GM21360 (cell line): ENCODE measurements around the gene LAYN.

Source experiments
- ATAC-seq: cut with Tn5 transposase; IDR thresholded peaks from one replicate; pipeline ENCODE4 v1.9.1; 2021; ENCODE audit warnings: mild to moderate bottlenecking, moderate library complexity; ENCODE audit not compliant: unreplicated experiment

LAYN gene, protein sequence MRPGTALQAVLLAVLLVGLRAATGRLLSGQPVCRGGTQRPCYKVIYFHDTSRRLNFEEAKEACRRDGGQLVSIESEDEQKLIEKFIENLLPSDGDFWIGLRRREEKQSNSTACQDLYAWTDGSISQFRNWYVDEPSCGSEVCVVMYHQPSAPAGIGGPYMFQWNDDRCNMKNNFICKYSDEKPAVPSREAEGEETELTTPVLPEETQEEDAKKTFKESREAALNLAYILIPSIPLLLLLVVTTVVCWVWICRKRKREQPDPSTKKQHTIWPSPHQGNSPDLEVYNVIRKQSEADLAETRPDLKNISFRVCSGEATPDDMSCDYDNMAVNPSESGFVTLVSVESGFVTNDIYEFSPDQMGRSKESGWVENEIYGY

DNA sequence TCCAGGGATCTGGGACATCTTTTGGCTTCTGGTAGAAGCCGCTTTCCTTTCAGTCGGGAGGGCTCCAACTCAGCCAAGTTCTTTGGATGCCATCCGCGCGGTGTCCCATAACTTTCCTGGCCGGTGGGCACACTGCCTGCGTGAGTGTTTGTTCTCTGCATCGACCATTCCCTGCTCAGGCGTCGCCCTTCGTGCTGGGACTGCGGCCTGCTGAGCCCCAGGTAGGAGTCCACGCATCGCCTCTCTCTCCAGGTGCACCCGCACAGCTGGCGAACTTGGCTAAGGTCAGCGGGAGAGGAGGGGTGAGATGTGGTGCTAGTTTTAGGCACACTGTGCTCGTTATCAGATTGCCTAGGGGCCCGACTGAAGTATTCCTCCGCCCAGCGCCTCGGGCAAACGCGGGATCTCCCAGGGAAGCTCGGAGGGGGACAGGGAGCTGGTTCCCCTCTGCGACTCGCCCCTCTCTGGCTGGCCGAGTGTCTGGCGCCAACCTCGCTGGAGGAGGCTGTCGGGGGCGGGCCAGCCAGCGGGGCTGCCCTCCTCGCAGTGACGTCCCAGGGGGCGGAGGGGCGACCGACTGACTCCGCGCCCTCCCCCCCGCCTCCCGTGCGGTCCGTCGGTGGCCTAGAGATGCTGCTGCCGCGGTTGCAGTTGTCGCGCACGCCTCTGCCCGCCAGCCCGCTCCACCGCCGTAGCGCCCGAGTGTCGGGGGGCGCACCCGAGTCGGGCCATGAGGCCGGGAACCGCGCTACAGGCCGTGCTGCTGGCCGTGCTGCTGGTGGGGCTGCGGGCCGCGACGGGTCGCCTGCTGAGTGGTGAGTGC, at the start of gene LAYN:
LAYN (plus strand) TSS at position 607 of the 823 bp plus-strand sequence; CDS start at position 731, 124 bp downstream.
- no peak for ATAC-seq

DNA sequence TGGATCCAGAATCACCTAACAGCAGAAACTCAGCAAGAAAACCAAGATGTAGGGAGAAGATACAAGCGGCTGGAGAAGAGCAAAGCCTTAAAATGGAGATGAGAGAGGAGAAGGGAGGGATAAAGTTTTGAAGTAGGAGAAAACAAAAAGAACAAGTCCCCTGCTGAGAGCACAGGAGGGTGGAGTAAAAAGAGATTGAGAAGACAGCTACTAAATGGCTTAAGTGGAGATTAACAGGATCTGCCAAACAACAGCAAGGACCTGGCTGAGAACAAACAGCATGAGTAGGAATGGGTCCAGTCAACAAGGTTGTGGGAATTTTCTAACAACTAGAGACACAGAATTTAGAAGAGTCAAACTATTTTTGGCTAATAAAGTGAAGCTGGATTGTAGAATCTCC, 46.5 kb upstream of the LAYN start:
- no peak for ATAC-seq

DNA sequence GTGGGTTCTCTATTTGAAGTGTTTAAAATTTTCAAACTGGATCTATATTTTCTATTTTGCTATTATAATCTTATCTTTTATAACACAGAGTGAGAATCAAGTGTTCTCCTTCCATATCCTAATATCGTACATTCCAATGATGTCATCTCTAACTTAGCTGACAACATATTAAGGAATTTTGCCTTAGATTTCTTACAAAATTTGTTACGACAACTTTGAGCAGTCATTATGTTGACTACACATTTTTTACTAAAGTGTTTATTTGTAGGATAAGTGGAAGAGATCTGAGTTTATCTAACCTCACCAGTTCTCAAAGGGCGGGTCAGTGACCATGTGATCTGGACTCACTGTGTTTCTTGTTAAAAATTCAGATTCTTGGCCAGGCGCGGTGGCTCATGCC, 41.0 kb upstream of the LAYN start:
- no peak for ATAC-seq

DNA sequence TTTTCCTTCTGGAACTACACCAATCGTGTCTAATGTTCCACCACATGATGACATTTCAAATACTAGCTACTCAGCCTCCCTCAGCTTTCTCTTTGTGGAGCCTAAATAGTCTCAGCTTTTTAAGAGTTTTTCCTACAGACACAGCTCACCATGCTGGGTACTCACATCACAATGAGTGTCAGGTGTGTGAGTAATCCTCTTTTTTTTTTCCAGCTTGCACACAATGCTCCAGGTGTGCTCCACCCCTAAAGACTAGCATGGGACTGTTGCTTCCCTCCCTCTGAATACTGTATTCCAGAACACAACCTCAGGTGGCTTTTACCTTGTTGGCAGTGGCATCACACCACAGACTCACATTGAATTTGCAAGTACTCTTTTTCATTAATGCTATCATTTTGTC, 40.0 kb upstream of the LAYN start:
- ATAC-seq, result no peak

DNA sequence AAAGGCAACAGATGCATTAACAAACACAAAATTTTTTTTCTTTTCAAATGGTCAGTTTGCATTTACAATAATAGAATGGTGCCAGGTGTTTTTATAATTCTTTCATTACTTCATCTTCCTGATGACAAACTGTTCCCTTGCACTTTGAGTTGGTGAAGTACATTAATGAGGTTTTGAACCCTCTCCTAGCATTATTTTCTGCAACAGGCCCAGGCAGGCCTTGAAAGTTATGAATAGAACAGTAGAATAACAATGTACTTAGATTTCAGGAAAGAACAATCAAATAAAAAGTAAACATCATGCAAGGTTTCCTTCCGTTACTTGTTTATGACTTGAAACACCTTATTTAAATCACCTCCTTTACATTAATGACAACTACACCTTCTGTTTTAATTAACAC, 37.9 kb upstream of the LAYN start:
- ATAC-seq, result no peak

GRCh38 chr11:111510311-111510710, 30.2 kb upstream of the LAYN start:
- no peak for ATAC-seq

DNA sequence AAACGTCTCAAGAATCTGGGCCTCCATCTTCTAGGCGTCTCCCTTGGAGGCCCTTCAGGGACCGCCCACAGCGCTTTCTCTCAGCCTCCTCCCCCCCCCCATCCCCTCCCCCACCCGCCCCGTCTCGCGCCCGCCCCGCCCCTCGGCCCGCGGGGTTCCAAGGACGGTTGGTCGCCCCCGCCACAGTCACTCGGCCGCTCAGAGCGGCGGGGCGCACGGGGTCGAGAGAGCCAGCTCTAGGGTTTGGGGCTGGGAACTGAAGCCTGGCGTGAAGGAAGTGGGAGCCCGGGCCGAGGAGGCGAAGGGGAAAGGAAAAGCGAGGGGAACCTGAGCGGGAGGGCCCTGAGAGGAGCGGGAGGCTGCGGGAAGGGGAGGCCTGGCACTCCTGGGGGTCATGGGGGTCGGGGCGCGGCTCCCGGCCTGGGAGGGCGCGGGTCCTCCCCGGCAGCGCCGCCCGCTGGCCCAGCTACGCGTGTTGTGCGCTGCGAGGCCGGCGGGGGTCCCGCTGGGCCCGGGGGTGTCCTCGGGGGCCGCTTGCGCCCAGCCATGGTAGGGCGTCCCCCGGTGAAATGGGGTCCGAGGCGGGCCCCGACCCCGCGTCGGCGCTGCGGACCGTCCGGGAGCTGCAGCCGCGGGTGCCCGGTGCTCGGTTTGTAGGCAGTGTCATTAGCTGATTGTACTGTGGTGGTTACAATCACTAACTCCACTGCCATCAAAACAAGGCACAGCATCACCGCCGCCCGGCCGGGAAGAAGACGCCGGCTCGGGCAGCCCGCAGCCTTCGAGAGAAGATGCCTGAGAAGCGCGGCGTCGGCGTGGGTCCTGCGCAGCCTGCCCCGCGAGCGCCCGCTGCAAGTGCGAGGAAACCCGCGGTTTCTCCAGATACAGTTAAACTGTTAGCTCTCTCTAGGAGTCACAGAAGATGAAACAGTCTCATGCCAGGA, 28.0 kb upstream of the LAYN start, which contains the start of gene BTG4:
BTG4 (minus strand) TSS at position 91 of the 944 bp plus-strand sequence. CDS start 13,610 bp downstream, outside the sequence.
- no peak for ATAC-seq

GRCh38 chr11:111513240-111513605, 27.3 kb upstream of the LAYN start:
- ATAC-seq, result no peak

DNA sequence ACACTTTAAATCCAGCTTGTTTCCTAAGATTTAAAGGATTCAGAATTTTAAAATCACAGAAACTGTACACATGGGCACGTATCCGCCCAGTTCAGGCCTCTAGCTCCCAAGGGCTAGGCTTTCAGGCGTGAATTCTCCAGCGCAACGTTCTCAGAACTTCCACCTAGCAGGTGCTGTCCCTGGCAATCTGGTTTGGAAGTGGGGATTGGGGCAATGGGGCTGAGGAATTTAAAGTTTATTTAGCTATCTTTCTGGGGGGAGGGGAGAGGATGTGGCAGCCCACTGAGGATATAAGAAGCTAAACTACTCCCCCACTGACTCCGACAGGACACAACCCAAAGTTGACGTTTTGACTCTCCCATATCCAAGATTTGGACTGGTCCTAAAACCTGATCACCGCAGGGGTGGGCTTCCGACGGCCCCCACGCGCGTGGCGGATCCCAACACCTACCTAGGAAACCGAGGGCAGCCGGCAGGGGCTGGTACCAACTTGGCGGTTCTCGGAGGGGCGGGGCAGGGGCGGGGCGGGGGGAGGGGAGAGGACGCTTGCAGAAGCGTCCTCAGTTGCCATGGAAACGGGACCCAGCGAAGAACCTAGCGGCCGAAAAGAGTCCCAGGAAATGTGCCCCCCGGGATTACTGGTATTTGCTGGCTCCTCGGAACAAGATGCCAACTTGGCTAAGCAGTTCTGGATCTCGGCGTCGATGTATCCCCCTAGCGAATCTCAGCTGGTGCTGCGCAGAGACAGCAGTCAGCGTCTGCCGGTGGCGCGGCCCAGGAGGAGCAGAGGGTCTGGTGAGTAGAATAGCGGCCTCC, 26.1 kb upstream of the LAYN start, which contains the start of gene HOATZ:
HOATZ (plus strand) TSS at position 563 of the 816 bp plus-strand sequence; CDS start at position 570, 7 bp downstream.
- ATAC-seq, result no peak

DNA sequence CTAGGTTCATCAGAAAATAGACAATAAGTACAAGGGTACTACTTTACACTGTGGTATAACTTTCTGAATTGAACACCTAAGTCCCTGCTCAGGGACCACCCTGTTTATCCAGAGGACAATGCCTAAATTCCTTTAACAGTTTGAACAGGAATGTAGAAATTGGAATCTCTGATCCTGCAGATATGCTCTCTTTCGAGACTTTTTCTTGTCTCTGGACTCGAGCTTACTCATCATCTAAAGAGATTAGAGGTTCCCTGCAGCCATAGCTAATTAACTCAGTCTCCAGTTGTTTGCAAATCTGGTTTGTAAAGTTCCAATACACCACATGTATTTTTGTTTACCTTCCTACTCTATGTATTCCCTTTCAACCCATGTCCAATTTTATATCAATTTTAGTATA, 24.9 kb upstream of the LAYN start:
- ATAC-seq, result no peak

DNA sequence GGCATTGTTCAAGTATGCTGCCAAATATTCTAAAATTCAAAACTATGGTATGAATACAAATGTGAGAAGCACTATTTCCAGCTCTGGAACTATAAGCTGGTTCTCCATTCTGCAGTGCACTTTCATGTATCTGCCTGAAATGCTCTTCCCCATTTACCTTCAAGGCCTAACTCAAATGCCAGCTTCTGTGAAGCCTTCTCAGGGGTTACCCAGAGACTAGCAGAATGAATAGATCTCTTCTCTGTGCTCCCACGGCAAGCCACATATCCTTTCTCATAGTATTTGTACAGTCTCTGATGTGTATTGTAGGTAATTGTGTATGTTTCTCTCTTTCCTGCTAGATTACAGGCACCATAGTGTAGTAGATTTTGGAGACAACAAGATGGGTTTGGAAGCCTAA, 21.9 kb upstream of the LAYN start:
- no peak for ATAC-seq

GRCh38 chr11:111520560-111520959, 20.0 kb upstream of the LAYN start:
- ATAC-seq, result no peak

- ATAC-seq, result no peak
Measured at GRCh38 chr11:111521135-111521534, 19.4 kb upstream of the LAYN start.

GRCh38 chr11:111522426-111522825, 18.1 kb upstream of the LAYN start:
- ATAC-seq, result no peak

DNA sequence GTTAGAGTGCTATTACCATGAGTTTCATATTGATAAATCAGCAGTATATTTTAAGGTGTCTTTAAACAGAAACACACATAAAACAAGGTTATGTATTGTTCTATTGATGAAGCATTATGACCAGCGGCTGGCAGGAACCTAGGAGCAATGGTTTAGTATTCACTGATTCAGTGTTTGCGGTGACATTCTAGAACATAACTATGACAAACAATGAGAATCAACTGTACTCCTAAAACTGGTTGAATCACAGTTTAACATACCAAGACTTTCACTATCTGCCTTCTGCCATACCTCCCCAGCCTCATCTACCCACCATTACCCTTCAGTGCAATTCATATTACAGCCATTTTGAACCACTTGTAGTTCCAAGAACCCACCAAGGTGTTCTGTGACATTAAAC, 17.2 kb upstream of the LAYN start:
- ATAC-seq, result no peak

DNA sequence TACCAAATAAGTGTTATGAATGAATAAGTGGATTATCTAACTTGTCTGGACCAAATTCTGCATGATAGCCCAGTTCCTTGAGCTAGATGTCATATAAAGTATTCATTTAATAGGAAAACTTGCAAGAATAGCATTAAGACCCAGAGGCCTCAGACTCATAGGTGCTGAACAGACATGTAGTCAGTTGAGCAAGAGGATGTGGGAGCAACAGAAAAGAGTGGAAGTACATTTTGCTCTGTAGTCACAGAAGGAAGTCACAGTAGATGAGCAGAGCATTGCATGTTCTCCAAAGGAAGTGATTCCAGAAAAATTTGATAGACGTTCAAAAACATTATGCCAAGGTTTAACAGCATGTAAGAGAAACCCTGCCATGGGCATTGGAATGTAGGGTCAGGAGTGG, 16.5 kb upstream of the LAYN start:
- no peak for ATAC-seq

GRCh38 chr11:111525456-111525855, 15.1 kb upstream of the LAYN start:
- no peak for ATAC-seq

DNA sequence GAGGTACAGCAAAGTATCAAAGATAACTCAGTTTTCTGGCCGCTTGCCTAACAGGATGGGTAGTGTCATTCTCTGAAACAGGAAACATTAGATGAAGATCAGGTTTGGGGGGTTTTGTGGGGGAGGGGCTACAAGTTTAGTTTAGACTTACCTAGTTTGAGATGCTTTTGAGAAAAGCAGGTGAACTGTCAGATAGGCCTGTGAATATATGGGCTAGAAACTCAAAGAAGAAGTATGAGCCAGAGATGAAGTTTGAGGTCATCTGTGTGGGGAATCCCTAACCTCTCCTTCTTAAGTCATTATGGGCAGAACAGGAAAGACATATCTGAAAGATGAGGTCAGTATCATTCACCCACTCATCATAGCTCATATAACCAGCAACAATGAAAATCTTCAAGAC, 14.0 kb upstream of the LAYN start:
- no peak for ATAC-seq

DNA sequence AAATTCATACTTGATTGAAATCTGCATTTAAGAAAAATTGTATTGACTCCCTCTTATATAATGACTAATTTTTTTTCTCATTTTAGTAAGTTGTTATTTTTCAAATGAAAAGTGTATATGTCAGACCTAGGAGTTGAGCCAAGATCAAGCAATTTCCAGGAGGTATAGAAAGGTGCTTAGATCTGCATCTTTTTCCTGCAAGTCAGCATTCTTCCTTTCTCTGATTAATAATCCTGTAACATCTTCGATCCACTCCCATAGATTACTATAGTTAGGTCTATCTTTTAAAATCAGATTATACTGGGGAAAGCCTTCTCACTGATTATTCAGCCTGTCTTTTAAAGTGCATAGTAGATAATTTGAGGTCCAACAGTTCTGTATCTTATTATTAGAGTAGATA, 13.2 kb upstream of the LAYN start:
- ATAC-seq, result no peak

DNA sequence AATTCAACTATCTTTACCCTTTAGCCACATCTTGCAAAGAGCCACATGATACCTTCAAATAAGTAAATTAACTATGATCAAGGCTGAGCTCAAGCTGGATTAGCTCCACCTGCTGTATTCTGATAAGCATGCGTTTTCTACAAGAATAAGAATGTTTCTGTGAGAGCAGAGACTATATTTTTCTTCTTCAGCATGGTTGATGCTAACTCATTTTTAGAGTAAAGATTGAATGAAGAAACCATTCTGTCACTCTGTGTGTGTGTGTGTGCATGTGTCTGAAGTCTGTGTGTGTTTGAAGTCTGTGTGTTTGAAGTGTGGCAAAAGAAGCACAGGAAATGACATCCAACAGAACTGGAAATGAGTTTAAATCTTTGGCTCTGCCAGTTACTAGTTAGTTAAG, 12.0 kb upstream of the LAYN start:
- no peak for ATAC-seq
